Endometrium (tissue), 2 donors: ENCODE results near the gene GNAZ.

Source experiments
- FAIRE-seq: peaks from 2 replicates; lab custom pipeline; 2012; peaks lifted over from hg19 to GRCh38; lab: Jason Lieb, UNC
- donor health status: control.
- donor health status: control.

The GNAZ gene

DNA sequence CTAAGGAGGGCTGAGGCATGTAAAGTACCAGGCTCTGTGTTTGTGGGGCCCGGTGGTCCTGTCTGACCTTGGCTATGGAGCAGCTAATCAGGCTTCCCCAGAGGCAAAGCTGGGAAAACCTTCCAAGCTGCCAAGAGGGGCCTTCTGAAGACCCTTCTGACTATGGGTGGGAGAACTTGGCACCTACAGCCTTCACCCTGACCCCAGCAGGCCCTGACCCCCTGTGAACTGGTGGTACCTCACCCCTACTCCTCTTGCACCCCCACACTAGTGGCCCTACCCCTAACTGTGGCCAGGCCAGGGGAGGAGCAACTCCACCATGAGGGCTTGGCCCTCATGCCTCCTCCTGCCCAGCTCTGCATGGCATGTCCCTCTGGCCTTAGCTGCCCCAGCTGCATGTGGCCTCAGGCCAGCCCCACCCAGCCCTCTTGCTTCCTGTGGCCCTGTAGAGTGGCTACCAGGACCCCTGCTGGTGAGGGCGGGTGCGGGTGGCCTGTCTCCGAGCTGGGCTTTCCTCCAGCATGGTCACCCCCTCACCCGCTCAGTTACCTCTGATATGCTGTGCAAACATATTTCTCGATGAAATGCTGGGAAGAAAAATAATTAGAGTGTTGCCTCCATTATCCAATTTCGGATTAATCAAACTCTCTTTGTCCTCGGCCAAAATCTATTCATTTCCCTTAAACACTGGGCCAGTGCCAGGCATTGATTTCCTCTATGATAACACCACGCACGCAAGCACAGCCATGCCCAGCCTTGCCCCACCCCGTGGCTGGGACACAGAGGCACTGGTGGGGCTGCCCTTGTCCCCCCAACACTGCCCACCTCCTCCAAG lies 7.5 kb downstream of the GNAZ start:
- FAIRE-seq = no peak

- no peak for FAIRE-seq
Measured at GRCh38 chr22:23078462-23078787, 8.1 kb downstream of the GNAZ start.

DNA sequence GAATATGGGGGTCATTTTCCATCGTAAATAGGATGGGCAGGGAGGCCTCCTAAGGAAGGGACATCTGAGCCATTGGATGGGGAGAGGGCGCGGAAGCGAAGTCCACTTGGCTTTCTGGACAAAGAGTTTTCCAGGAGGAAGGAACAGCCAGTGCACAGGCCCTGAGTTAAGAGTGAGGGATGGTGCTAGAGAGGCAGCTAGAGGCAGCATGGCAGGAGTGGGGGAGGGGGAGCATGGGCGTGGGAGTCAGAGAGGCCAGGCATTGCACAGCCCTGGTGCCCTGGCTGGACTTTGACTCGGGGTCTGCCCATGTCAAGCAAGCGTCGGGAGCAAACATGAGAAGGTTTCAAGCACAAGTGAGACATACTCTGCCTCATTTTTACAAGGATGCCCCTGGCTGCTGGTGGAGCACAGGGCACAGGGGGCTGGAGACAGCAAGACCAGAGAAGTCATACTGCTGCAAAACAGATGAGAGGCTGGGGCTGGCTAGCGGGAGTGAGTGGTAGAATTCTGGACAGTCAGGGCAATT lies 9.0 kb downstream of the GNAZ start:
- no peak for FAIRE-seq

DNA sequence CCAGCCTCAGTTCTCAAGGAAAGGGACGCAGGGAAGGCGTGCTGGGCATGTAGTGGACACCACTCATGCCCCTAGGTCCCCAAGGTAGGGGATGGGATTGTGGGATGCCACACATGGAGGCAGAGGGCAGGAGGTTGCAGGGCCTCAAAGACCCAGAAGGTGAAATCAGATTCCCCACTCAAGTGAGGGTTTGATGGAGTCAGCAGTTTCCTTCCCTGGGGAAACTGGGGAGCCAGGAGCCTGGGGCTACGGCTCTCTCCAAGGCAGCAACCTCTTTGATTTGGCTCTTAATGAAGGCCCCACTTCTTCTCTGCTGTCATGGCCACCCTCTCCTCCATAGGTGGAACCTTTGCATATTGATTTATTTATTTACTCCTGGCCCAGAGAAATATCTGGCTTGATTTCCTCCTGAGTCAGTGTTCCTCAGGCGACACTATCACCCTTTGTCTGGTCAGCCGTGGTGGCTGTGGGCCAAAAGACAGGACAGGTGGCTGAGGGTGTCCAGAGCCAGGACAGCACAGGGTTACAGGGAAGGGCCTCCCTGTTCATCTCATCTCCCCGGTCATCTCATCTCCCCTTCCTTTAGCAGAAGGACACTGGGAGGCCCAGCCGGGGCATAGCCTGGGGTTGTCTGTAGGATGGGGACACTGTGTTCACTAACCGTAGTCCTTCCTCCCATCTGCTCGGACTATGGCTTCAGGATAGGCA lies 9.6 kb downstream of the GNAZ start:
- no peak for FAIRE-seq

GRCh38 chr22:23080613-23081290 lies 10.4 kb downstream of the GNAZ start:
- no peak for FAIRE-seq

GRCh38 chr22:23082534-23083314 lies 12.4 kb downstream of the GNAZ start:
- no peak for FAIRE-seq

- FAIRE-seq = no peak
Measured at GRCh38 chr22:23083315-23084021, 13.1 kb downstream of the GNAZ start.

- no peak for FAIRE-seq
Measured at GRCh38 chr22:23084453-23085350, 14.4 kb downstream of the GNAZ start.

DNA sequence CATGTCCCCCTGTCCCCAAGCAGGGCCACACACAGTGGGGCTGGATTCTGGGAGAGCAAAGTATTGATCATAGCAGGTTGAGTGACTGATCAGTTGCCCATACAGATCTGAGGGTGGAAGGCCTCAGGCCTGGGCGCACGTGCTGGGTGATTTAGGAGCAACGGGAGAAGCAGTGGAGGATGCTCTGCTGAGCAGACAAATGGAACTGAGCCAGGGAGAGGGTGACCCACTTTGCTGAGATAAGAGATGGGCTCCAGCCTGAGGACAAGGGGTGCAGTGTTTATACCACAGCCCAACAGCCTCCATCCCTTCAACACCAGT lies 15.0 kb downstream of the GNAZ start:
- no peak for FAIRE-seq

DNA sequence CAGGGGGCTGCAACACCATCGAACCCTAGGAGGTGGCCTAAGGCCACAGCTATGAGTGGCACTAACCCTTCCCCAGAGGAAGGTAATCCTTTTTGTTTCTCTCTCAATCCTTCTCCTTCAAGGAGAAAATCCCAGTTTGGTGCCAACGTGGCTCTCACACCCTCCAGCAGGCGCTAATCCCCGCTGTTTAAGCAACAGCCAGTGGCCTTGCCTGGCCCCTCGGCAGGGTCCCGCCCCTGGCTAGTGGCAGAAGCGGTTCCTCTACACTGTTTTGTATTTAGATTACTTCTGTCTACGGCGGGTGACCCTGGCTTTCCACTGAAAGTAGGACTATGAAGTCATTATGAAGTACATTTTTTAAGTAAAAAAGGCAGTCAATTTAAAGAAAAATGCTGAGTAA lies 15.5 kb downstream of the GNAZ start:
- FAIRE-seq = no peak

DNA sequence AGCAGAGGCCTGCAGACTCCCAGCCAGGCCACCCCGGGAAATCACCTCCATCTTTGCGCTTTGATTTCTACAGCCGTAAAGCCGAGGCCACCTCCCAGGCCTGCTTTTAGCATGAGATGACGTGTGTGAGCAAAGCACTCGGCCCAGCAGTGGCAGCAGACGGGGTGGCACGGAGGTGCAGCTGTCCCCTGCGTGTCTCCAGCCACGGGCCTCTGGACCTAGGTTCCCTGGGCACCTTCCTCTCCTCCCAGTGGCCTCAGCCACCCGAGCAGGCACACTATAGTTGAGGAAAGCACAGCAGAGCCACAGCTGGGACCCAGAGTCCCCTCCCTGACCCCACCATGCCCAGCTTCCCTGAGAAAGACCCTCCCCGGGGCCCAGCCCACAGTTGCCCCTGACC lies 15.9 kb downstream of the GNAZ start:
- FAIRE-seq = no peak

DNA sequence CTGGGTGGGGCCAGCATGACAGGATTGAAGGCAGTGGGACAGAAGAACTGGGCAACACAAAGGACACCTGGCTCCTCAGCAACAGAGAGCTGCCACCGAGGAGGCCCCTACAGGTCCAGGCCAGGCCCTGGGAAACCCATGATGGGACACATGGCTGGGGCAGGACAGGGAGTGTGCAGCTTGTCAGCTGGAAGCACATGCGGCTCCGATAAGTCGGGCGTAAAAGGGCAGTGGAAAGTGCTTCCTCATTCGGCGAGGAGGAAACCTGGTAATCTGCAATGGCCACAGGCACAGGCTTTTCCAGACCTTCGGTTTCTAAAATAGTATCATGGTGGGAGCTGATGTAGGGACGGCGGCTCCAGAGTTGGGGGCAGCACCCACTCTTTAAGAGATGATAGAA lies 16.5 kb downstream of the GNAZ start:
- FAIRE-seq = no peak

- FAIRE-seq = no peak
Measured at GRCh38 chr22:23088199-23088604, 17.9 kb downstream of the GNAZ start.

- FAIRE-seq = no peak
Measured at GRCh38 chr22:23089010-23089409, 18.7 kb downstream of the GNAZ start.

- no peak for FAIRE-seq
Measured at GRCh38 chr22:23089633-23090456, 19.5 kb downstream of the GNAZ start.

GRCh38 chr22:23090457-23090835 lies 20.1 kb downstream of the GNAZ start:
- FAIRE-seq = no peak

DNA sequence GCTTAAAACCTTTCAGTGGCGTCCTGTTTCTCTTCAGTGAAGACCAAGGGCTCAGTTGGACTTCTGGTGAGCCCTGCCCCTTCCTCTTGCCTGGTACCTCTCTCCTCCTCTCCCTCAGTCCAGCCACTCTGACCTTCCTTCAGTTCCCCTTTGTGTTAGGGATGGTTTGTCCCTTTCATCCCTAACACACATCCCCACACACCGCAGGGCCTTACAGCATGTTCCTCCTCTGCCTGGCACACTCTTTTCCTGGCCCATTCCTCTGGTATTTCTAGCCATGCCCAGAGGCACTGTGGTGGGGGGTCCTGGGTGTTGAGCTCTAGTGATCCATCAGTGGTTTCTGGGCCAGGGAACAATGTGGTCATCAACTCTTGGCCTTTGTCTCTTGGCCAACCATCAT lies 21.4 kb downstream of the GNAZ start:
- no peak for FAIRE-seq

- FAIRE-seq = no peak
Measured at GRCh38 chr22:23092217-23092955, 22.1 kb downstream of the GNAZ start.
